ENCODE measurements around the gene OMP.

DNA sequence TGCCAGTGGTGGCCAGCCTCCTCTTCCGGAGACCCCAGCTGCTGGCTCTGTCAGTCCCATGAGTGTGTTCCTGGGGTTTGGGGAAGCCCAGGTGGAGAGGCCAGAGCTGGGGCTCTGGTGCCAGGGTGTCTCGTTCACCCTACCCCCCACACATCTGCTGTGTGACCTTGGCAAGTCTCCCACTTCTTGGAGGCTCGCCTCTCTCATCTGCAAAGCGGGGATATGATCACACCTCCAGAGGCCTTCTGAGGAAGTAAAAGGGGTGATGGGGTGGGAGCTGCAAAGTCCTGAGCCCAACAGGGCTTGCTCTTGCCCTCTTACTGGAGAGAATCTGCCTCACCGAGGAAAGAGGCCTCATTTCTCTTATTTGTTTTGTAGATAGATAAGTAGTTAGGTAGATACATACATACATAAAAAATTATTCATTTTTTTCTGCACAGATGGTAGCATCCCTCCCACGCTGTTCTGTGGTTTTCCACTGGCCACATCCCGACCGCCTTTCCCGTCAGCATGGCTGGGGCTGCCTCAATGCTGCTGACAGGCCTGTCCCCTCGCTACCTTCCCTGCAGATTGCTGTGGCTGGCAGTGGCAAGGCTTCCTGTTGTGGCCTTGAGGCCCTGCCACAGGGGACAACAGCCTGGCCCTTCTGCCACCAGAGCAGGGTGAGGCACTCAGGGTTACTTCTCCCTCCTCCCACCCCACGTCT lies 49.3 kb downstream of the OMP start:
- TF ChIP-seq POLR2A (IDR thresholded peaks at IDR 0.05) = no peak
- TF ChIP-seq, protein P1, sequence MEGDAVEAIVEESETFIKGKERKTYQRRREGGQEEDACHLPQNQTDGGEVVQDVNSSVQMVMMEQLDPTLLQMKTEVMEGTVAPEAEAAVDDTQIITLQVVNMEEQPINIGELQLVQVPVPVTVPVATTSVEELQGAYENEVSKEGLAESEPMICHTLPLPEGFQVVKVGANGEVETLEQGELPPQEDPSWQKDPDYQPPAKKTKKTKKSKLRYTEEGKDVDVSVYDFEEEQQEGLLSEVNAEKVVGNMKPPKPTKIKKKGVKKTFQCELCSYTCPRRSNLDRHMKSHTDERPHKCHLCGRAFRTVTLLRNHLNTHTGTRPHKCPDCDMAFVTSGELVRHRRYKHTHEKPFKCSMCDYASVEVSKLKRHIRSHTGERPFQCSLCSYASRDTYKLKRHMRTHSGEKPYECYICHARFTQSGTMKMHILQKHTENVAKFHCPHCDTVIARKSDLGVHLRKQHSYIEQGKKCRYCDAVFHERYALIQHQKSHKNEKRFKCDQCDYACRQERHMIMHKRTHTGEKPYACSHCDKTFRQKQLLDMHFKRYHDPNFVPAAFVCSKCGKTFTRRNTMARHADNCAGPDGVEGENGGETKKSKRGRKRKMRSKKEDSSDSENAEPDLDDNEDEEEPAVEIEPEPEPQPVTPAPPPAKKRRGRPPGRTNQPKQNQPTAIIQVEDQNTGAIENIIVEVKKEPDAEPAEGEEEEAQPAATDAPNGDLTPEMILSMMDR (IDR thresholded peaks at IDR 0.05) = no peak

All from esophagus squamous epithelium (tissue), 4 donors.